SIG-M5 (cell line): ENCODE results near the gene CLK1.
A peak's percentile ranks its signal among the peaks of the same experiment; 100 is the strongest.
"Not testable (repeated sequence)": the region's sequence is repeated elsewhere in the genome, so short reads cannot be mapped to it uniquely, and the experiment has no call there.

ENCODE experiments used
- DNase-seq: peaks from one replicate; lab custom pipeline; 2025; lab: John Stamatoyannopoulos, UW

The CLK1 gene

DNA sequence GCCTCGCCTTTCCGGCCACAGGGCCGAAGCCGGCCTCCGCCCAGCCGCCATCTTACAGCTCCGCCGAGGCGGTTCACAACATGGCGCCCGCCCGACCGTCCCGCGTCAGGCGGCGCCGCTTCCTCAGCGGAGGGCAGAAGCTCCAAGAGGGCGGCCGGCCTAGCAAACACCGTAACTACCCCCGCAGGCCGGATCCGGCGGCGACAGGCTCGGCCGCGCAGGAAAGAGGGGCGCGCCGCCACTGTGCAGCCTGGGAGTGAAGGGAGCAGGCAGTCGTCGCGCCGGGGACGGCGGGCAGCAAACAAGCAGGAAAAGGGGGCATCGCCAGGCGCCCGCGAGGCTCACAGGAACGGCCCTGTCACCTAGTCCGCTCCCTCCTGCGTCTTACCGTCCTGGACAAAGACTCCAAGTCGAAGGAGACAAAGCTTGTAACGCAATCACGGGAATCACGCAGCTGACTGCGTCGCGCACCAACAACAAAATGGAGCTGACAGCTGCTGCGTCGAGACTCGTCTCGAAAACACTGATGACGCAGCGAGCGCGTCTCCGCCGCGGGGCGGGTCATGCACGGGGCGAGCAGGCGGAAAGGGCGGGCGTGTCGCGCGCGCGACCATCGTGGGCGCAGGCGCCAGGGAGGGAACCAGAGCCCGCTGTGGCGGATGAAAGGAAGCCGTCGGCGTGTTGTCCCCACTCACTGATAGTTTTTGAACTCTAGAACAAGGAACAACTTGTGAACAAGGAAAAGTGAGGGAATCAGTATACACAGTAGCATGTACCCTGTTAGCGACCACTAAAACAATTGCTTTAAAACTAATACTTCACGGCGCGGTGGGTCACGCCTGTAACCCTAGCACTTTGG is at the start of gene CLK1:
CLK1 (minus strand) TSS at position 483 of the 859 bp plus-strand sequence. CDS start 2,796 bp downstream, outside the sequence.
- DNase-seq = peak; percentile 64

DNA sequence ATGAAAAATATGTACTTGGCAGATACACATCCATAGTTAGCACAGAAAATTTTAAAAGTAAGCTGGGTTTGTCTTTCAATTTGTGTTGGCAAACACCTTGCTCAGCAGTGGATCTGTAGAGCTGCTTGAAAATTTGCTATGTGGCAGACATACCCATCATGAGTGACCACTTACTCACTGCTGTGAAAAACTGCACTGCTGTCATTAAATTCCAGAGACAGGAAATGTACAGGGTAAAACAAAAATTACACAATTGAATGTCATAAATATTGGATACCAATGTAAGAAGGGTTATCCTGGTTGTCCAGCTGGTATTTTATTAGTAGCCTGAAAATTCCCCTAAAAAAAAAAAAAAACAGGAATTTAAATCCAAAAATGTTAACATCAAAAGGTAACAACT is 49.2 kb upstream of the CLK1 start:
- DNase-seq = no peak

DNA sequence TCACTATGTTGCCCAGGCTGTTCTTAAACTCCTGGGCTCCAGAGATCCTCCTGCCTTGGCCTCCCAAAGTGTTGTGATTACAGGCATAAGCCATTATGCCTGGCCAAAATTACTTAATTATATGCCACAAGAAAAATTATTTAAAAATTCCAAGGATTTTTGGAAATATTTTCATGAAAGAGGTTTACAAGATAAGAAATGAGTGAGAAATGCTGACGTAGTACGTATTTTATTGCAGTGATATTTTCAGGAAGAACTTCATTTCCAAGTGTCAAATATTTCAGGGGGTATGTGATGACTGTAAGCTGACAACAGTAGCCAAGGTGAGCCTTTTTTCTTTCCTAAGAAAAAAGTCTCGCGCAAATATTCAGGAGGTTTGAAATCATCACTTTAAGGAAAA is 45.5 kb upstream of the CLK1 start:
- no peak for DNase-seq

DNA sequence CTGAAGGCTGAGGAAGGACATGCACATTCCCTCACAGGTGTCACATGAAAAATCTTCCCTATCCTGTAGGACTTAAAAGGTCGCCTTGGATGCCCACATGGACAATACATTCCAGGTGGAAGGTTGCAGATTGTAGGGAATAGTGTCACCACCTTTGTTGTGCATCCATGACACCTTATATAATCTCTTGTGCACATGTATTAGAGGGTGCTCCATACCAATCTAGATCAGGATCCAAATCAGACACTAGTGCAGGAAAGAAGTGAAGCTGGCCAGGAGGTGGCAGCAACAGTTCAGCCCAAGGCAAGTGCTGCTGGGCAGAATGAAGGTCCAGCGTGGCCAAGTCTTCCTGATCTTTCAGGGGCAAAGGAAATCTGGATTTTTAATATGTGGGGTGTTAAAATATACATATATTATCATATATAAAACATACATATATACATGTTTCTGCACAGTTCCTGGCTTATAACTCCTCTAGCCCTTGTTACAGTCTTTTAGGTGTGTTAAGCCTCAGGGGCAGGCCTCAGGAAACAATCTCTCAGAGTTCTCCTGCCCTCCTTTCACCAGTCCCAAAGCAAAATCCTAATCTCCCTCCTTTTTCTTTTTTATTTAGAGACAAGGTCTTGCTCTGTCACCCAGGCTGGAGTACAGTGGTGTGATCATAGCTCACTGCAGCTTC is 41.3 kb upstream of the CLK1 start:
- DNase-seq = no peak

DNA sequence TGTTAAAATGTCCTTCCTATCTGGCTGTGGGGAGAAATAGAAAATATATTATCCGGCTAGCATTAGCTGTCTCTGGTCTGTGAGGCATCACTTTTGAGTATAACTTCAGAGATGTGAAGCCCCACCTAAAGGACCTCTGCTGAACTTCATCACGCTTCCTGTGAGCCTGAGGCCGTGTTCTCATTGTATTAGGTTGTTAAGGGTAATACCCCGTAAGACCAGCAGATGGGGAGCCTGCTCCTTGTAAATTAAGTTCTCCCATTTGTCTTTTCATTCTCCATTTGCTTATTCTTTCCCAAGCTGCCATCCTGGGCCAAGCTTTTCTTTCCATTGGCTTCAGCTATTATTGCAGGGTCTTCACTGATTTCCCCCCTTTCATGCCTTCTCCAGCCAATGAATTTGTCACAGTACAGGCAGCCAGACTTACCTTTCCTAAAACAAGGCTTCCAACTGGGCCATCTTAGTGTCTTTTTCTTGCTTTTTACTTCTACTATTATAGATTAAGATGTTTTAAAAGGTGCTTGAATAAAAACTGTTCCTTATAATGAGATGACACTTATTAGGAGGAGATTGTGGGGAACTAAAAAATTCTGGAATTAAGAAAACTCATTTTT is 37.1 kb upstream of the CLK1 start:
- peak; percentile 79 for DNase-seq

DNA sequence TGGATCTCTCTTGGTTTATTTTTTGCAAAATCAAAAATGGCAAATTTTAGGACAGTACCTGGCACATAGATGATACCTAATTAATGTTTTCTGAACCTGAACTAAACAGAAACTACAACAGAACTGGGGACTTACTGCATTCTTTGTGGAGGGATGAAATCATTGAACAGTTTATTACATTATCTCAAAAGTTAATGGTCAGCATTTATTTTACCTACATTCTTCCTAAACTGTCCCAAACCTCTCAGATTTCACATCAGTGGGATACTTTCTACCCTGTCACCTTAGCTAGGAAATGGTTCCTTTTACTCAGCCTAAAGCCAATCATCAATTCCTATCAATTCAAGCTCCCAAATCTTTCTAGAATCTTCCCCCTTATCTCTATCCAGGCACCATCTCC is 35.0 kb upstream of the CLK1 start:
- DNase-seq = no peak

DNA sequence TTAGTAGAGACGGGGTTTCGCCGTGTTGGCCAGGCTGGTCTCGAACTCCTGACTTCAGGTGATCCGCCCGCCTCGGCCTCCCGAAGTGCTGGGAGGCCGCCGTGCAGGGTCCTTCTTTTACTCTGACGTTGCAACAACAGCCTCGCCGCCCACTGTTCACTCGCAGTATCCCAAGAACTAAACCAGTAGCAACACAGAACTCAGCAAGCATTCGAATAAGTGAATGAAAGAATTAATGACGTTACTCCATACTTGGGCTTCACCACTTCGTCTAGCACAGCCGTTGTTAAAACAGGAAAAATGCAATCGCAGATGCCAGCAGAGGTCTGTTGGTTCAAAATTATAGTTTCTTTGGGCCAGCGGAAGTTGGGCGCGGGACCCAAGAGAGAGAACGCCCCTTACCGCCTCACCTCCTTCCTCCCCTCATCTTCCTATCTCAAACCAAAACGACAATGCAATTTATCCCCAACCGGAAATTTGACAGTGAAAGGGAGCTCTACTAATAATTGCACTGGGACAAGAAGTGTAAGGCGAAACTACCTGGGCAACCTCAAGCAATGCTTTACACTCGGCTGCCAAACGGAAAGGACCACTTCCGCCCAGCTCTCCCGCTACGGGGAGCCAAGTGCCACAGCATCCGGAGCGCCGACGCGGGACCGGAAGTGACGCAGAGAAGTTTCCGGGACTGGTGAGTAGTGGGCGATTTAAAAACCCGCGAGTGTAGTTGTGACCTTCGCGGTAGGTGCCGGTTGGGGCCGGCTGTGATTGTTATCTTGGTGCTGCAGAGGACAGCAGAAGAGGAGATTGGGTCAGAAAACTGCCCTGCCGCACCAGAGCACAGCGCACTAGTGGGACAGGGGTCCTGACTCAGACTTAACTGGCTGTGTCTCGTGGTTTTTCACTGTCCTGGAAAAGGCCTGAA is 24.5 kb upstream of the CLK1 start, which contains the start of the genes NIF3L1 and PPIL3:
NIF3L1 (plus strand) TSS at position 668 of the 922 bp plus-strand sequence. CDS start 2,573 bp downstream, outside the sequence.
PPIL3 (minus strand) TSS at position 374 of the 922 bp plus-strand sequence. CDS start 1,462 bp downstream, outside the sequence.
- peak; percentile 95 for DNase-seq

DNA sequence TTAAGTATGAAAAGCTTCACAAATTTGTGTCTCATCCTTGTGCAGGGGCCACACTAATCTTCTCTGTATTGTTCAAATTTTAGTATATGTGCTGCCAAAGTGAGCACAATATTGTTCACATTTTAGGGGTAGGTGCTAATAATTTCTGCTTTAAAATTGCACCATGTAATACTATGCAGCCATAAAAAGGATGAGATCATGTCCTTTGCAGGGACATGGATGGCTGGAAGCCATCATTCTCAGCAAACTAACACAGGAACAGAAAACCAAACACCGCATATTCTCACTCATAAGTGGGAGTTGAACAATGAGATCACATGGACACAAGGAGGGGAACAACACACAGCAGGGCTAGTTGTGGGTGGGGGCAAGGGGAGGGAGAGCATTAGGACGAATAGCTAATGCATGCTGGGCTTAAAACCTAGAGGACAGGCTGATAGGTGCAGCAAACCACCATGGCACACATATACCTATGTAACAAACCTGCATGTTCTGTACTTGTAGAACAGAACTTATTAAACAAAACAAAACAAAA is 17.3 kb upstream of the CLK1 start:
- not testable (repeated sequence) for DNase-seq

DNA sequence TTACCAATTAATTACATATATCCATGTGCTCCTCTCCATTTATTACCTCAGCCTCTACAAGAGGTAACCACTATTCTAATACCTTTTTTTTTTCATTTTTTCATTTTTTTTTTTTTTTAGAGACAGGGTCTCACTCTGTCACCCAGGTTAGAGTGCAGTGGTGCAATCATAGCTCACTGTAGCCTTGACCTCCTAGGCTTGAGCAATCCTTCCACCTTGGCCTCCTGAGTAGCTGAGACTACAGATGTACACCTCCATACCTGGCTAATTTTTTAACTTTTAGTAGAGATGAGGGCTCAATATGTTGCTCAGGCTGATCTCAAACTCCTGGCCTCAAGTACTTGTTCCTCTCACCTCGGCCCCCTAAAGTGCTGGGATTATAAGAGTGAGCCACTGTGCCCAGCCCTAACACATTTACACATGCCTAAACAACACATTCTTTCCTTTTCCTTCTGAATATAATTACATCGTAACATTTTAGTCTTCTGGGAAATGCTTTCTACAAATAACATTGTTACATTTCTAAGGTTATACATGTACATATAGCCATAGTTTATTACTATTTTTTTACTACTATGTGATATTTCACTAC is 13.9 kb upstream of the CLK1 start:
- DNase-seq = no peak

DNA sequence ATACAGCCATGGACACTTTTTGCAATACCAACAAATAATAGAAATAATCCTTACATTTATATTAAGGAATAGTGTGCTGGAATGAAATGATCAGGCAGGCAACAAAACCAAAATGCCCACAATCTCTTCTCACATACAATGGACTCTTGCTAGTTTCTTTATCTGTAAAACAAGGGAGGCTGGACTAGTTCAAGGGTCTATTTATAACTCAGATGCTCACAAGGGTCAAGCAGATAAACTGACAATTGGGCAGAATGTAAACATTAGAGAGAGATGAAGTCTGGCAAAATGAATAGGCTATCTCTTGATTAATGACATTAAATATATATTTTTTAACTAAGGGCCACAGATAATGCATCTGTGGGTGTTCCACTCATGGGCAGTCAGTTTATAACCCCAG is 13.0 kb upstream of the CLK1 start:
- no peak for DNase-seq

DNA sequence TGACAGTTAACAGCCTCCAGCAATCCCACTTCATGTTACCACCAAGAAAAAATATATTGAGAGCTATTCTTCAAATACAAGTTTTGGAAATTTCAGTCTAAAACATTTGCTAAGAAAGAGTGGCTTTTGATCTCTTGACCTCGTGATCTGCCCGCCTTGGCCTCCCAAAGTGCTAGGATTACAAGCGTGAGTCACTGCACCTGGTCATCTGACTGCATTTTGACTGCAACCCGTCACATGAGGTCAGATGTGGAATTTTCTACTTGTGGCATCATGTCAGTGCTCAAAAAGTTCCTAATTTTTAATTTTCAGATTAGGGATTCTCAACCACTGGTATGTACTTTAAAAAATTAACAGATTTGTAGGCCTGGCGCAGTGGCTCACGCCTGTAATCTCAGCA is 9.1 kb upstream of the CLK1 start:
- no peak for DNase-seq

DNA sequence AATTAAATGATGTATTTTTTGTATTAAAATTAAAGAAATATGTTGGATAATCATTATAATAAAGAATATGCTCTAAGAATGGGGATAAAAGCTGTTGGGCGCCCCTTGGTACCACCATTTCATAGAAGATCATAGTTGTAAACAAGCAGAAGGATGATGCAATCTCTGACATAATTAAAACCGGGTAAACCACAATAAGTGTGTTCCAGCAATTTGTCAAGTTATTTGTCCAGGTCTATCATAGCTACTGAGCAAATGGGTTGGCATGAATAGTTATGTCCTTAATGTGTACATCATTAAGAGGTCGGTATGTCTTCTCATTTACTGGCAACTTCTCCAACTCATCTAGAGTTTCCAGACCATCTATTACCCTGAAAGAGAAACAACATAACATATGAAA is 6.7 kb upstream of the CLK1 start:
- no peak for DNase-seq

DNA sequence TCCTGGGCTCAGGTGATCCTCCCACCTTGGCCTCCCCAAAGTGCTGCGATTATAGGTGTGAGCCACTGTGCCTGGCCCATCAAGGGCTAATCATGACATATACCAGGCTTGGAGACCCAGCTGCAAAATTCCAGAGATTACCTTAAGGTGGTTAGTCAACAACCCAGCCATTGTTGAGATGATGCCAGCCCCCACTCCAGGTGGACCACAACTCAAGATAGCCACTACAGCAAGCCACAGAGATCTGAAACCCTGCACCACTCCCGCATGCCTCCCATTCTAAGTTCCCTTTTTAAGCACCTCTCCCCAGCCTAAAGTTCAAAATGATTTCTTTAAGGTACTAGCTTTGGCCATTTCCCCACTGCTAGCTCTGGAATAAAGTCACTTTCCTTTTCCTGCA is 4.6 kb upstream of the CLK1 start:
- DNase-seq = no peak

DNA sequence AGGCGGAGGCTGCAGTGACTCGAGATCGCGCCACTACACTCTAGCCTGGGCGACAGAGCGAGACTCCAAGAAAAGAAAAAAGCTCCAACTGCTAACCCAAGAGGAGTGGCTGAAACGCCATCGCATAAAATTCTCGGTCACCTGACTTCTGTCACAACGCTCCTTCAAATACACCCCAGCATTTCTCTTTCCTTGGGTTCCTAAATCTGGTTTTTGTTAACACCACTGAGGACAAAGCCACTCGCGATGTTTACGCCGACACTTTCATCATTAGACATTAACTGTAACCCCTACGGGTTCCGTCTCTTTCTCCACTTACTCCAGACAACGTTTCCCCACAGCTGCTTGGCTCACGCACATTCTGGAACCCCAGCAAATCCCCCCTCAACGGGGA is 679 bp downstream of the CLK1 start:
- DNase-seq = no peak

DNA sequence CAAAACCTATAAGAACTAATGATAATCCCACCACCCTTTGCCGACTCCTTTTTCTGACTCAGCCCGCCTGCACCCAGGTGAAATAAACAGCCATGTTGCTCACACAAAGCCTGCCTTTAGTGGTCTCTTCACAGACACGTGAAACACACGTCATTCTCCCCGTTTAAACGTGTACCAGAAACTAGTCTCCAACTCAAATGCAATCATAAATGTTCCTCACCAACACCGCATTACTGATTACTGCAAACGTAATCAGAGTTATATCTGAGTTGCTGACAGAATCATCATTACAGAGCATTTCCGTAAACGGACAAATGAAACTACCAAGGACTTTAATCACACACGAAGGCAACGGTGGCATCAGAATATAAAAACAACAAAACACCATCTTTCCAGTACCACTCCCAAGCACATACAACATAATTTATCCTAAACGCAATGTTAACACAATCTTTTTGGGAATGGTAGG is 1.9 kb downstream of the CLK1 start:
- no peak for DNase-seq

DNA sequence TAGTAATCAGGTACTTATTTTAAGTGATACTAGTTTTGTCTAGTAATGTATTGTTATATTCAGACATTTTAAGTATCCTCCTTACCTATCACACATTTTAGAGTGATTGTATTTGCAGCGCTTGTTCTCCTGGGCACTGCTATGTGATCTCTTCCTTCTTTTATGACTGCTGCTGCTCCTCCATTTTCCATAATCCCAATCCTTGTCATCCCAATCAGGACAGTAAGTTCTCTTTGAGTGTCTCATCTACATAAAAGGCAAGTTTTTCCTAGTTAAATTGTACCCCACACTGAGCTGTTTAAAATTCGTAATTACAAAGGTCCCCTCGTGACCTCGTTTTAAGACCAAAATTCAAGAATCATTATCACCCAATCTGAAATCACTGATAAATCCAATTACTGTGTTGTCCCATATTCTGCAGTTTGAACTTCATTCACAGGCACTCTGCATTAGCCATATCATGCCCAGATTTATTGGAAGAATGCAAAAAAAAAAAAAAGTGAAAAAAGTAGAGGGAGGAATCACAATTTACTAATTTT is 2.8 kb downstream of the CLK1 start:
- DNase-seq = no peak

DNA sequence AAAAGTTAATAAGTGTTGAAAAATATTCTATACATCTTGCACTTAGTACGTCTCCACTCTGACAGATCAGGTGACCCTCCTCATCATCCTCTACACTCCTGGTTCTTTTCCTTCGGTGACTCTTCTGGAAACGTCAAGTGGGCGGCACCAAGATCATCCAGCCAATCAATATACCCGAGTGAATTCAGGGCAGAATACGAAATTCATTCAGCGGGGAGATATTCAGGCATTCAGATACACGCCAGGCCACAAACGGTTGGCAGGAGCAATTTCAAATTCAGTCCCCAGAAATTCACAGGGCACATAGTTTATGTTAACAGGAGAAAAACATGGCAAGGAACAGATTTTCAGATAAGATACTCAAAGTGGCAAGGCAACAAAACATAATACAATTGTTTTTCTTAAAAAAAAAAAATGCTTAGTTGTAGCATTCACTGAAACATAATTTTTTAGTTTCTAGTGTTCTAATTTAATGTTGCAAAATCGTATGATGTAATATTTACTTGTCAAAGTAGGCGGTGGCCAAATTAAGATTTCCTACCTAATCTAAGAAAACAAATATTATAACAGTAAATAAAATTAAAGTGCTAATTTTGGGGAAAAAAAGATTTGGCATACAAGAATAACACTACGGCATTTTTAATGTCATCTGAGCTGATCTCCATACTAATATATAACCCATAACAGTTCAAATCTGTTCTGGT is 4.2 kb downstream of the CLK1 start:
- DNase-seq = no peak

DNA sequence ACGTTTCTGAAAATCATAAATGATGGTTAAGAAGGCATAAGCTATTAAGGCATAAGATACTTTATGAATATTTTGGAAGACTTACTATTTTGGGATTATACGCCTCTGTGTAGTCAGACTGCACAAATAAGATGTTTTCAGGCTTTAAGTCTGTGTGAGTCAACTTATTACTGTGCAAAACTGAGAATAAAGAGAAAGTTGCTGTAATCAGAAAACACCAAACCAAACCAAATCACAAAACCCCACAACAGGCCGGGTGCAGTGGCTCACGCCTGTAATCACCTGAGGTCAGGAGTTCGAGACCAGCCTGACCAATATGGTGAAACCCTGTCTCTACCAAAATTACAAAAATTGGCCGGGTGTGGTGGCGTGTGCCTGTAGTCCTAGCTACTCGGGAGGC is 7.7 kb downstream of the CLK1 start:
- DNase-seq = no peak

DNA sequence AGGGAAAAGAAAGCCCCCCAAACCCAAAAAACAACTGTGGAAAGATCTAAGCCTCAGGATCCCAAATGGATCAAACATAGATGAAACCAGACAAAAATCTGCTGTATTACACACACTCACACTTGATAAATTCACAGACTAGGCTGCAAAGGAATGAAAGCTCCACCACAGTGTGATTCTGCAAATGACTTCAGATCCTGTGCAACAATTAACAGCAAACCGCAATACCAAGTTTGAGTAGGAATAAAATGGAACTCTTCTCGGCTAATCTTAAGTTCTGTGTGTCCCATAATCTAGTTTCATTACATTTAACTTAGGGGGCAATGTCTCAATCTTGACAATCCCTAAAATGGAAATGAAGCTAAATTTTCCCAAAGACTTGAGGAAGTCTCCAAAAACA is 11.9 kb downstream of the CLK1 start:
- DNase-seq = no peak
